SK-N-SH treated with all-trans-retinoic acid at 6 μM for 48 hours (cell line): ENCODE results near the gene ICAM5.

ENCODE experiments used
- BACH2 ChIP-seq: fragments of 250-450 bp; sonication (Bioruptor Pico); IDR thresholded peaks from 2 replicates; pipeline ENCODE4 v1.9.0; 2021; ENCODE audit warnings: mild to moderate bottlenecking, borderline replicate concordance
- ISL1 ChIP-seq: fragments of 250-450 bp; sonication (Bioruptor Pico); IDR thresholded peaks from 2 replicates; pipeline ENCODE4 v2.1.2; 2022; ENCODE audit warnings: mild to moderate bottlenecking, moderate library complexity
- OSR1 ChIP-seq: fragments of 250-450 bp; sonication (Bioruptor Pico); IDR thresholded peaks from 2 replicates; pipeline ENCODE4 v1.8.0; 2022; ENCODE audit warnings: moderate library complexity, mild to moderate bottlenecking, inconsistent platforms
- POU6F1 ChIP-seq: fragments of 250-450 bp; sonication (Bioruptor Pico); IDR thresholded peaks from 2 replicates; pipeline ENCODE4 v1.8.0; 2021; ENCODE audit warnings: low read depth, mild to moderate bottlenecking, moderate library complexity, borderline replicate concordance
- TOX ChIP-seq: fragments of 250-450 bp; sonication (Bioruptor Pico); IDR thresholded peaks from 2 replicates; pipeline ENCODE4 v1.8.0; 2021; ENCODE audit warnings: mild to moderate bottlenecking, moderate library complexity, borderline replicate concordance
- ZC3H10 ChIP-seq: fragments of 250-450 bp; sonication (Bioruptor Pico); IDR thresholded peaks from 2 replicates; pipeline ENCODE4 v1.5.1; 2021; ENCODE audit warnings: mild to moderate bottlenecking, moderate library complexity
- ZFP30 ChIP-seq: fragments of 450-650 bp; formaldehyde crosslinking; IDR thresholded peaks from 2 replicates; pipeline ENCODE4 v1.5.0; 2022; ENCODE audit warnings: mild to moderate bottlenecking, moderate library complexity
- ZNF565 ChIP-seq: fragments of 450-650 bp; formaldehyde crosslinking; conservative IDR thresholded peaks from 2 replicates; pipeline ENCODE4 v1.5.0; 2020; ENCODE audit warnings: low read depth, mild to moderate bottlenecking, moderate library complexity
- ZNF70 ChIP-seq: fragments of 450-650 bp; formaldehyde crosslinking; IDR thresholded peaks from 2 replicates; pipeline ENCODE4 v1.5.0; 2020; ENCODE audit warnings: mild to moderate bottlenecking, moderate library complexity
- ZNF8 ChIP-seq: fragments of 450-650 bp; formaldehyde crosslinking; IDR thresholded peaks from 2 replicates; pipeline ENCODE4 v1.5.0; 2020; ENCODE audit warnings: mild to moderate bottlenecking, moderate library complexity
- TF ChIP-seq, protein P1 (sequence below): fragments of 250-450 bp; sonication (Bioruptor Pico); IDR thresholded peaks from 2 replicates; pipeline ENCODE4 v1.5.1; 2020; ENCODE audit warnings: low read depth, mild to moderate bottlenecking, moderate library complexity
- TF ChIP-seq, protein P2 (sequence below): fragments of 250-450 bp; sonication (Bioruptor Pico); IDR thresholded peaks from 2 replicates; pipeline ENCODE4 v1.8.0; 2020; ENCODE audit warnings: mild to moderate bottlenecking, moderate library complexity, borderline replicate concordance
- TF ChIP-seq, protein P3 (sequence below): fragments of 250-450 bp; sonication (Bioruptor Pico); IDR thresholded peaks from 2 replicates; pipeline ENCODE4 v1.5.1; 2021; ENCODE audit warnings: mild to moderate bottlenecking, moderate library complexity

DNA sequence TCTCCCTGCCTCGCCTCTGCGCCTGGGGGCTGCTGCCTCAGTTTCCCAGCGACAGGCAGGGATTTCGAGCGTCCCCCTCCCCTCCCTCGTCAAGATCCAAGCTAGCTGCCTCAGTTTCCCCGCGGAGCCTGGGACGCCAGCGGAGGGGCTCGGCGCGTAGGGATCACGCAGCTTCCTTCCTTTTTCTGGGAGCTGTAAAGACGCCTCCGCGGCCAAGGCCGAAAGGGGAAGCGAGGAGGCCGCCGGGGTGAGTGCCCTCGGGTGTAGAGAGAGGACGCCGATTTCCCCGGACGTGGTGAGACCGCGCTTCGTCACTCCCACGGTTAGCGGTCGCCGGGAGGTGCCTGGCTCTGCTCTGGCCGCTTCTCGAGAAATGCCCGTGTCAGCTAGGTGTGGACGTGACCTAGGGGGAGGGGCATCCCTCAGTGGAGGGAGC is 19.6 kb upstream of the ICAM5 start:
- no peak for TF ChIP-seq ZNF70
- TF ChIP-seq TOX = no peak
- TF ChIP-seq OSR1 (CRISPR knock-in tag) = no peak
- no peak for TF ChIP-seq ZNF565
- TF ChIP-seq ZFP30 (CRISPR knock-in tag) = no peak
- TF ChIP-seq BACH2 (CRISPR knock-in tag) = no peak
- TF ChIP-seq ZC3H10 = no peak
- TF ChIP-seq, protein P1, sequence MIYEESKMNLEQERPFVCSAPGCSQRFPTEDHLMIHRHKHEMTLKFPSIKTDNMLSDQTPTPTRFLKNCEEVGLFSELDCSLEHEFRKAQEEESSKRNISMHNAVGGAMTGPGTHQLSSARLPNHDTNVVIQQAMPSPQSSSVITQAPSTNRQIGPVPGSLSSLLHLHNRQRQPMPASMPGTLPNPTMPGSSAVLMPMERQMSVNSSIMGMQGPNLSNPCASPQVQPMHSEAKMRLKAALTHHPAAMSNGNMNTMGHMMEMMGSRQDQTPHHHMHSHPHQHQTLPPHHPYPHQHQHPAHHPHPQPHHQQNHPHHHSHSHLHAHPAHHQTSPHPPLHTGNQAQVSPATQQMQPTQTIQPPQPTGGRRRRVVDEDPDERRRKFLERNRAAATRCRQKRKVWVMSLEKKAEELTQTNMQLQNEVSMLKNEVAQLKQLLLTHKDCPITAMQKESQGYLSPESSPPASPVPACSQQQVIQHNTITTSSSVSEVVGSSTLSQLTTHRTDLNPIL (CRISPR knock-in tag) = no peak
- no peak for TF ChIP-seq ISL1 (CRISPR knock-in tag)
- TF ChIP-seq POU6F1 (CRISPR knock-in tag) = no peak
- TF ChIP-seq, protein P2, sequence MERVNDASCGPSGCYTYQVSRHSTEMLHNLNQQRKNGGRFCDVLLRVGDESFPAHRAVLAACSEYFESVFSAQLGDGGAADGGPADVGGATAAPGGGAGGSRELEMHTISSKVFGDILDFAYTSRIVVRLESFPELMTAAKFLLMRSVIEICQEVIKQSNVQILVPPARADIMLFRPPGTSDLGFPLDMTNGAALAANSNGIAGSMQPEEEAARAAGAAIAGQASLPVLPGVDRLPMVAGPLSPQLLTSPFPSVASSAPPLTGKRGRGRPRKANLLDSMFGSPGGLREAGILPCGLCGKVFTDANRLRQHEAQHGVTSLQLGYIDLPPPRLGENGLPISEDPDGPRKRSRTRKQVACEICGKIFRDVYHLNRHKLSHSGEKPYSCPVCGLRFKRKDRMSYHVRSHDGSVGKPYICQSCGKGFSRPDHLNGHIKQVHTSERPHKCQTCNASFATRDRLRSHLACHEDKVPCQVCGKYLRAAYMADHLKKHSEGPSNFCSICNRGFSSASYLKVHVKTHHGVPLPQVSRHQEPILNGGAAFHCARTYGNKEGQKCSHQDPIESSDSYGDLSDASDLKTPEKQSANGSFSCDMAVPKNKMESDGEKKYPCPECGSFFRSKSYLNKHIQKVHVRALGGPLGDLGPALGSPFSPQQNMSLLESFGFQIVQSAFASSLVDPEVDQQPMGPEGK (CRISPR knock-in tag) = no peak
- TF ChIP-seq, protein P3, sequence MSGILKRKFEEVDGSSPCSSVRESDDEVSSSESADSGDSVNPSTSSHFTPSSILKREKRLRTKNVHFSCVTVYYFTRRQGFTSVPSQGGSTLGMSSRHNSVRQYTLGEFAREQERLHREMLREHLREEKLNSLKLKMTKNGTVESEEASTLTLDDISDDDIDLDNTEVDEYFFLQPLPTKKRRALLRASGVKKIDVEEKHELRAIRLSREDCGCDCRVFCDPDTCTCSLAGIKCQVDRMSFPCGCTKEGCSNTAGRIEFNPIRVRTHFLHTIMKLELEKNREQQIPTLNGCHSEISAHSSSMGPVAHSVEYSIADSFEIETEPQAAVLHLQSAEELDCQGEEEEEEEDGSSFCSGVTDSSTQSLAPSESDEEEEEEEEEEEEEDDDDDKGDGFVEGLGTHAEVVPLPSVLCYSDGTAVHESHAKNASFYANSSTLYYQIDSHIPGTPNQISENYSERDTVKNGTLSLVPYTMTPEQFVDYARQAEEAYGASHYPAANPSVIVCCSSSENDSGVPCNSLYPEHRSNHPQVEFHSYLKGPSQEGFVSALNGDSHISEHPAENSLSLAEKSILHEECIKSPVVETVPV = no peak
- no peak for TF ChIP-seq ZNF8
